HG02884 (cell line): ENCODE measurements around the gene COL4A2.

Experiments
- ATAC-seq: cut with Tn5 transposase; IDR thresholded peaks from one replicate; pipeline ENCODE4 v1.9.1; 2021; ENCODE audit warnings: mild to moderate bottlenecking, moderate library complexity; ENCODE audit not compliant: unreplicated experiment

COL4A2 gene

GRCh38 chr13:110336681-110337080 lies 29.6 kb downstream of the COL4A2 start:
- no peak for ATAC-seq

GRCh38 chr13:110337247-110337646 lies 30.2 kb downstream of the COL4A2 start:
- ATAC-seq = no peak

- no peak for ATAC-seq
Observed at GRCh38 chr13:110338441-110339101, 31.5 kb downstream of the COL4A2 start.

- ATAC-seq = no peak
Observed at GRCh38 chr13:110339263-110339662, 32.2 kb downstream of the COL4A2 start.

- no peak for ATAC-seq
Observed at GRCh38 chr13:110339975-110340550, 33.0 kb downstream of the COL4A2 start.

GRCh38 chr13:110340812-110341444 lies 33.8 kb downstream of the COL4A2 start:
- no peak for ATAC-seq

- no peak for ATAC-seq
Observed at GRCh38 chr13:110341445-110342244, 34.6 kb downstream of the COL4A2 start.

- ATAC-seq = no peak
Observed at GRCh38 chr13:110342474-110342873, 35.4 kb downstream of the COL4A2 start.

GRCh38 chr13:110343241-110343865 lies 36.3 kb downstream of the COL4A2 start:
- ATAC-seq = no peak

- no peak for ATAC-seq
Observed at GRCh38 chr13:110344320-110344719, 37.2 kb downstream of the COL4A2 start.

GRCh38 chr13:110345266-110345665 lies 38.2 kb downstream of the COL4A2 start:
- no peak for ATAC-seq

- no peak for ATAC-seq
Observed at GRCh38 chr13:110345701-110346100, 38.6 kb downstream of the COL4A2 start.

GRCh38 chr13:110346661-110347067 lies 39.6 kb downstream of the COL4A2 start:
- no peak for ATAC-seq

GRCh38 chr13:110347088-110347487 lies 40.0 kb downstream of the COL4A2 start:
- ATAC-seq = no peak

- ATAC-seq = no peak
Observed at GRCh38 chr13:110347535-110348308, 40.6 kb downstream of the COL4A2 start.

- no peak for ATAC-seq
Observed at GRCh38 chr13:110348309-110349105, 41.4 kb downstream of the COL4A2 start.

GRCh38 chr13:110349239-110349638 lies 42.2 kb downstream of the COL4A2 start:
- no peak for ATAC-seq

- no peak for ATAC-seq
Observed at GRCh38 chr13:110350049-110350448, 43.0 kb downstream of the COL4A2 start.

GRCh38 chr13:110350509-110350908 lies 43.4 kb downstream of the COL4A2 start:
- no peak for ATAC-seq
